ENCODE measurements around the gene LCN10. TPM values are rescaled to one million over a fixed set of nuclear protein-coding genes. Genes with fewer than 3 reads are reported as not detected.
"Not testable (repeated sequence)": the region's sequence is repeated elsewhere in the genome, so short reads cannot be mapped to it uniquely, and the experiment has no call there.

LCN10 gene
- total RNA-seq, 4 donors from 2014 or later: 3.5 to 10.2 (median 5.0) TPM

DNA sequence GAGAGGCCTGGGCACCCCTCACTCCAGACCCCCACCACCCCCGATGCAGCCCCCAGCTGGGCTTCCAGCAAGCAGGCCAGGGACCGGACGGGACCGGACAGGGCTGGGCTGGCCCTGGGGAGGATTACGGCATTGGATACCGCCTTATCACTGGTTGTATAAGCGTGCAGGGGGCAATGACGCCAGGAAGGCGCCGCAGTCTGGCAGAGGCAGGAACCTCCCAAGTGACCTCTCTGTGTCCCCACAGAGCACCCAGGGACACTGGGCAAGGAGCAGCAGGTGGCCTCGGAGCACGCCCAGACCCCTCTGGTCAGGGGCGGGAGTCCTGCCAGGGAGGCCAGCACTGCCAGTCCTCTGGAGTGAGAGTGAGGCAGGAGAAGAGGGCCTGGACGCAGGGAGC, 22.3 kb upstream of the LCN10 start:
- no peak for DNase-seq (ENCODE audit: low spot score)
- TF ChIP-seq CTCF (IDR thresholded peaks at IDR 0.05): no peak
- ATAC-seq (ENCODE audit: low FRiP score): no peak

- no peak for DNase-seq (ENCODE audit: low spot score)
- no peak for TF ChIP-seq CTCF (IDR thresholded peaks at IDR 0.05)
- ATAC-seq (ENCODE audit: low FRiP score): no peak
Observed at GRCh38 chr9:136764301-136764891, 21.7 kb upstream of the LCN10 start, which contains the start of gene LCN15. Gene LCN15, minus strand, starts transcription at chr9:136764518. Its CDS starts 30 bp downstream, at chr9:136764488.

GRCh38 chr9:136763649-136764035, 20.9 kb upstream of the LCN10 start:
- no peak for DNase-seq (ENCODE audit: low spot score)
- TF ChIP-seq CTCF (IDR thresholded peaks at IDR 0.05): no peak
- no peak for ATAC-seq (ENCODE audit: low FRiP score)

DNA sequence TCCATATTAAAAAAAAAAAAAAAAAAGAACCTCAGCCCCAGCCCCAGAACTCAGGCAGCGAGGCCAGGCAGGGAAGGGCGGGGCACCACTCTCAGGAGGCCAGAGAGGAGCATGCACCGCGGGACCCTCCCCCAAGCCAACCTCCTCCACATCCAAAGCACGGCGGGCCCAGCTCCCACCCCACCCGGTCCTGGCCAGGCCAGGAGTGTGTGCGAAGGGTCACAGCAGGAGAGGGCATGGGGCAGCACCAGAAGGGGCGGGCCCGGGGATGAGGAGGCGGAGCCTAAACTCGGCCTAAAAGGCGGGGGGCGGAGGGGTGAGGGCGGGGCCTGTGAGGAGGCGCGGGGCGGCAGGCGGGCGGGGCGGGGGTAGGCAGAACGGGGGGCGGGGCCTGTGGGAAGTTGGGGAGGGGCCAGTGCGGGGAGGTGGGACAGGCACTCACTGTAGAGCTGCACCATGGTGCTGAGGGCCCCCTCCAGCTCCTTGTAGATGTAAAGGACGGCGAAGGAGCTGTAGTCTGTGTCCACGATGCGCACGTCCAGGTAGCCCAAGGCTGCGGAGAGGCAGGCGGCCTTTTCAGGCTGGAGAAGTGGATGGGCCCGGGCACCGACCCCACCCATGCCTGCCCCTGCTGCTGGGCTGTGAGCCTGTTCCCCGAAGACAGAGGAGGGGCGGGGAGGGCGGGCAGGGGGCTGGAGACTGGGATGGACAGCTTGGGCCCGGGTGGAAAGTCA, 20.3 kb upstream of the LCN10 start:
- no peak for TF ChIP-seq CTCF (IDR thresholded peaks at IDR 0.05)
- ATAC-seq (ENCODE audit: low FRiP score) (no peak), DNase-seq (ENCODE audit: low spot score) (no peak)

GRCh38 chr9:136762221-136762691, 19.5 kb upstream of the LCN10 start:
- DNase-seq (ENCODE audit: low spot score): no peak
- no peak for TF ChIP-seq CTCF (IDR thresholded peaks at IDR 0.05)
- no peak for ATAC-seq (ENCODE audit: low FRiP score)

DNA sequence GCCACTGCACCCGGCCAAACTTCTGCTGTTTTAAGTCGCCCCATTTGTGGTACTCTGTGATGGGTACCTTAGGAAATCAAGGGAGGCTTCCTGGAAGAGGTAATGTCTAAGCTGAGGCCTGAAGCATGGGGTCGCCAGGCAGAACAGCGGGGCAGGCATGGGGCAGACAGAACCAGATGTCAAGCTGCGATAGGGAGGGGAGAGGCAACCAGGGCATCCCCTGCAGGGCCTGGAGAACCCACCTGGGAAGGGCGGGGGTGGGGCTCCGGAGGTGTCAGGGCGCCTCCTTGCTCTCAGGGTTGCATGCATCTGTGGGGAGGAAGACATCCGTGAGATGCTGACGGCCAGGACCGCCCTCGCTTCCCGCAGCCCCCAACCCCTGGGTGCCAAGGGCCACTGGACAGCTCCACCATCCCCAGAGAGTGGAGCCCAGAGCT, 18.8 kb upstream of the LCN10 start:
- no peak for TF ChIP-seq CTCF (IDR thresholded peaks at IDR 0.05)
- ATAC-seq (ENCODE audit: low FRiP score) (no peak), DNase-seq (ENCODE audit: low spot score) (no peak)

- not testable (repeated sequence) for DNase-seq (ENCODE audit: low spot score); ATAC-seq (ENCODE audit: low FRiP score)
Observed at GRCh38 chr9:136760834-136761544, 18.2 kb upstream of the LCN10 start.

Data from omental fat pad (tissue), 4 donors.